B cell (primary cell): ENCODE results near the gene RAD23B. TPM values are rescaled to one million over a fixed set of nuclear protein-coding genes. Genes with fewer than 3 reads are reported as not detected.

Source experiments
- ATAC-seq: fragments of 200-7000 bp; cut with Tn5 transposase; one replicate; pipeline ENCODE4 v1.10.0; 2021; ENCODE audit warnings: low read depth, mild to moderate bottlenecking, moderate number of reproducible peaks, moderate library complexity
- CTCF ChIA-PET: fragments of 350-600 bp; sonication (Branson Sonifier 250); formaldehyde crosslinking; loops from one replicate; lab custom pipeline; 2021; ENCODE audit warnings: antibody characterized with exemption, inconsistent platforms; lab: Charles Lee
- POLR2A ChIA-PET: fragments of 350-600 bp; sonication (Branson Sonifier 250); formaldehyde crosslinking; loops from one replicate; lab custom pipeline; 2021; ENCODE audit warnings: antibody characterized with exemption; lab: Charles Lee
- DNase-seq: peaks from one replicate; pipeline ENCODE4 v3.0.0; 2013
- H2AFZ ChIP-seq: 2 replicates; pipeline ENCODE4 v1.6.1; 2012; ENCODE audit warnings: mild to moderate bottlenecking, low read depth, low read length; ENCODE audit not compliant: insufficient read depth, poor library complexity, severe bottlenecking
- H3K27ac ChIP-seq, 2 donors: 1 replicate in 1 of 2; 2 replicates in 1 of 2; pipeline ENCODE4 v1.5.1; 2012 to 2013; ENCODE audit warnings: low read length in 2 of 2, mild to moderate bottlenecking in 2 of 2, moderate library complexity in 1 of 2
- H3K27me3 ChIP-seq, 4 experiments: fragments of 200-600 bp in 1 of 4; sonication (generic) in 1 of 4; replicated peaks in 1 of 4; 1 replicate in 2 of 4; 2 replicates in 2 of 4; pipeline versions ENCODE4 v1.6.1 to v1.7.0; 2013 to 2016; ENCODE audit warnings: low read length in 3 of 4, mild to moderate bottlenecking in 2 of 4, mixed read lengths in 1 of 4, moderate library complexity in 1 of 4; ENCODE audit not compliant: insufficient read depth in 4 of 4, control insufficient read depth in 3 of 4; ENCODE audit errors: control extremely low read depth in 1 of 4
- H3K36me3 ChIP-seq, 2 experiments: replicated peaks in 1 of 2; 1 replicate in 1 of 2; 2 replicates in 1 of 2; pipeline versions ENCODE4 v1.6.1 to v1.7.1; 2013; ENCODE audit warnings: low read length in 1 of 2; ENCODE audit not compliant: insufficient read depth in 2 of 2, control insufficient read depth in 1 of 2; ENCODE audit errors: control extremely low read depth in 1 of 2, extremely low read depth in 1 of 2
- H3K4me1 ChIP-seq, 2 donors: fragments of 200-600 bp in 1 of 2; sonication (generic) in 1 of 2; 1 replicate in 1 of 2; 2 replicates in 1 of 2; pipeline versions ENCODE4 v1.5.1 to v1.6.1; 2013 to 2017; ENCODE audit warnings: low read length in 2 of 2; ENCODE audit not compliant: control insufficient read depth in 2 of 2, insufficient read depth in 2 of 2
- H3K4me2 ChIP-seq: replicated peaks from 2 replicates; pipeline ENCODE3; 2012; ENCODE audit warnings: mild to moderate bottlenecking, low read depth, low read length; ENCODE audit not compliant: poor library complexity, severe bottlenecking
- H3K4me3 ChIP-seq, 5 experiments: fragments of 200-600 bp in 1 of 5; sonication (generic) in 1 of 5; 1 replicate in 3 of 5; 2 replicates in 2 of 5; pipeline versions ENCODE4 v1.5.1 to v1.7.0; 2011 to 2016; ENCODE audit warnings: low read length in 4 of 5, mild to moderate bottlenecking in 4 of 5, low read depth in 2 of 5, control low read depth in 1 of 5, moderate library complexity in 1 of 5; ENCODE audit not compliant: insufficient read depth in 1 of 5; ENCODE audit errors: control extremely low read depth in 1 of 5, extremely low read depth in 1 of 5
- H3K79me2 ChIP-seq: fragments of 200-600 bp; sonication (generic); one replicate; pipeline ENCODE4 v1.6.0; 2016; ENCODE audit warnings: low read length; ENCODE audit not compliant: control insufficient read depth, insufficient read depth
- H3K9ac ChIP-seq: fragments of 200-600 bp; sonication (generic); 2 replicates; pipeline ENCODE4 v1.6.1; 2017; ENCODE audit warnings: mild to moderate bottlenecking, low read length, moderate library complexity
- H3K9me3 ChIP-seq, 3 donors: one replicate each; pipeline versions ENCODE4 v1.6.1 to v1.7.1; 2013; ENCODE audit warnings: low read length in 2 of 3; ENCODE audit not compliant: control insufficient read depth in 2 of 3, insufficient read depth in 1 of 3; ENCODE audit errors: control extremely low read depth in 1 of 3
- H4K20me1 ChIP-seq: 2 replicates; pipeline ENCODE4 v1.6.0; 2012; ENCODE audit warnings: mild to moderate bottlenecking, low read length; ENCODE audit not compliant: insufficient read depth, control insufficient read depth, poor library complexity, severe bottlenecking
- H3K27ac Mint-ChIP-seq: one replicate; pipeline ENCODE4 v1.8.0; 2021; ENCODE audit warnings: mixed read lengths
- H3K27me3 Mint-ChIP-seq: one replicate; pipeline ENCODE4 v1.8.0; 2021; ENCODE audit warnings: mixed read lengths
- H3K4me1 Mint-ChIP-seq: one replicate; pipeline ENCODE4 v1.8.0; 2021; ENCODE audit warnings: mixed read lengths
- H3K4me3 Mint-ChIP-seq: one replicate; pipeline ENCODE4 v1.8.0; 2021; ENCODE audit warnings: mixed read lengths
- H3K9me3 Mint-ChIP-seq: one replicate; pipeline ENCODE4 v1.8.0; 2022; ENCODE audit warnings: mixed read lengths; ENCODE audit not compliant: insufficient read depth
- CTCF ChIP-seq: fragments of 200-600 bp; IDR thresholded peaks from one replicate; pipeline ENCODE4 v1.8.0; 2022; ENCODE audit warnings: antibody characterized with exemption, mild to moderate bottlenecking
- EZH2 ChIP-seq: IDR thresholded peaks from 2 replicates; pipeline ENCODE4 v1.6.1; 2012; ENCODE audit warnings: borderline replicate concordance, low read depth, mild to moderate bottlenecking, moderate library complexity, low read length; ENCODE audit not compliant: insufficient read depth, poor library complexity, severe bottlenecking
- WGBS: methylation state at CpG from one replicate; pipeline ENCODE4 v1.1.5; 2013; ENCODE audit warnings: missing lambda C conversion rate; ENCODE audit not compliant: insufficient coverage; 5-methylcytosine and 5-hydroxymethylcytosine counted together
- intact Hi-C: fragments of 100-400 bp; cut with micrococcal nuclease; formaldehyde crosslinking; loops from one replicate; pipeline ENCODE4 v1.10.0; 2022
- polyA plus RNA-seq: library from polyadenylated mRNA; depleted of rRNA; stranded (reverse); fragments of >200 nt; gene quantifications from 2 replicates; pipeline ENCODE4 v1.2.3, GENCODE V29; 2012
- total RNA-seq, 2 donors: library from RNA; stranded (reverse); fragments of 120-200 nt in 1 of 2; gene quantifications; 1 replicate in 1 of 2; 2 replicates in 1 of 2; pipeline versions ENCODE4 v1.2.3 to v1.2.4, GENCODE V29; 2013 to 2022

Gene RAD23B
- total and polyA plus RNA-seq, 2 donors (not counting 1 experiment from before 2014, with no cell fraction given) = 36.8 to 78.2 TPM

GRCh38 chr9:107314763-107315162 lies 31.7 kb downstream of the RAD23B start:
- intact Hi-C loops = no loop called here
- Histone ChIP-seq H4K20me1 (peaks cover 72% of the 10 kb centered on the region), H3K36me3 (peaks cover 9 to 67% of the 10 kb centered on the region in 2 experiments), H3K27me3 (no peaks in the 10 kb centered on the region), H3K9me3 (no peaks in the 10 kb centered on the region), H3K4me3 (no peak overlapping the region), H3K79me2 (peaks cover 75% of the 10 kb centered on the region), H3K27ac (no peak overlapping the region), H2AFZ (no peak overlapping the region), H3K4me1 (peaks cover 22 to 30% of the 10 kb centered on the region in 2 donors), H3K4me2 (no peak overlapping the region), H3K9ac (no peak overlapping the region)
- CTCF ChIA-PET = interaction anchor here (1.0 kb wide), 1 partner anchor 54 kb away, joined by 3 read pairs; no protein-coding TSS in a partner anchor
- Mint-ChIP-seq H3K4me1 (peaks cover 47% of the 10 kb centered on the region), H3K4me3 (no peak overlapping the region), H3K9me3 (no peaks in the 10 kb centered on the region), H3K27me3 (no peaks in the 10 kb centered on the region), H3K27ac (no peak overlapping the region)
- no CpG with 5 or more reads among the region's 1 CpG for WGBS
- TF ChIP-seq CTCF (no peak), EZH2 (no peak)
- ATAC-seq (no peak), DNase-seq (no peak)
- POLR2A ChIA-PET = no interaction called here

- intact Hi-C loops = no loop called here
- no peaks in the 10 kb centered on the region for H3K27me3 Mint-ChIP-seq
- peaks cover 44% of the 10 kb centered on the region for H3K4me1 Mint-ChIP-seq
- H2AFZ ChIP-seq = no peak overlapping the region
- CTCF ChIA-PET = interaction anchor here (0.7 to 1.4 kb wide), 3 partner anchors 77 to 1780 kb away, joined by 3 to 5 read pairs (median 4); no protein-coding TSS in a partner anchor
- H3K9me3 ChIP-seq = no peaks in the 10 kb centered on the region
- peak overlapping the region; percentile 15 for H3K27ac Mint-ChIP-seq
- H3K4me3 Mint-ChIP-seq = peak overlapping the region; percentile 12
- no peak overlapping the region for H3K4me3 ChIP-seq
- H3K27me3 ChIP-seq = no peaks in the 10 kb centered on the region
- ATAC-seq (no peak), DNase-seq (peak; percentile 22)
- whole genome bisulfite sequencing = 91% methylated on average over 5 of the region's 5 CpGs
- H3K4me2 ChIP-seq = peak overlapping the region; percentile 19
- peaks cover 59% of the 10 kb centered on the region for H3K79me2 ChIP-seq
- H4K20me1 ChIP-seq = peaks cover 76% of the 10 kb centered on the region
- H3K27ac ChIP-seq = no peak overlapping the region
- no peak overlapping the region for H3K9ac ChIP-seq
- peaks cover 14 to 65% of the 10 kb centered on the region in 2 experiments for H3K36me3 ChIP-seq
- no peak for TF ChIP-seq CTCF
- no peak for TF ChIP-seq EZH2
- H3K9me3 Mint-ChIP-seq = no peaks in the 10 kb centered on the region
- peaks cover 22 to 30% of the 10 kb centered on the region in 2 donors for H3K4me1 ChIP-seq
- POLR2A ChIA-PET = interaction anchor here (0.7 kb wide), 1 partner anchor 1212 kb away, joined by 3 read pairs; no protein-coding TSS in a partner anchor
Measured at GRCh38 chr9:107316795-107317661, 33.9 kb downstream of the RAD23B start.
